ENCODE results near the gene RSPO4.

RSPO4 gene

GRCh38 chr20:1012359-1013168 lies 10.5 kb upstream of the RSPO4 start:
- no peaks in the 10 kb centered on the region for H3K79me2 ChIP-seq
- TF ChIP-seq CTCF (IDR thresholded peaks at IDR 0.05), result no peak
- no peak overlapping the region for H3K9ac ChIP-seq
- H3K4me3 ChIP-seq (ENCODE audit: low read depth, low read length), result no peak overlapping the region
- H3K9me3 ChIP-seq (ENCODE audit: control insufficient read depth, low read length), result peaks cover 5% of the 10 kb centered on the region
- no peaks in the 10 kb centered on the region for H3K27me3 ChIP-seq (ENCODE audit: control insufficient read depth, insufficient read depth, low read length)
- no peak overlapping the region for H3K4me2 ChIP-seq (ENCODE audit: low read length)
- H3K4me1 ChIP-seq, result no peaks in the 10 kb centered on the region
- H3K36me3 ChIP-seq (ENCODE audit: control insufficient read depth, insufficient read depth, low read length), result no peaks in the 10 kb centered on the region
- no peak overlapping the region for H2AFZ ChIP-seq
- no peak overlapping the region for H3K27ac ChIP-seq

GRCh38 chr20:1010659-1011058 lies 8.5 kb upstream of the RSPO4 start:
- Histone ChIP-seq H3K27ac (no peak overlapping the region), H2AFZ (no peak overlapping the region), H3K4me2 (ENCODE audit: low read length) (no peak overlapping the region), H3K79me2 (no peaks in the 10 kb centered on the region), H3K4me1 (no peaks in the 10 kb centered on the region), H3K9ac (no peak overlapping the region), H3K4me3 (ENCODE audit: low read depth, low read length) (no peak overlapping the region), H3K9me3 (ENCODE audit: control insufficient read depth, low read length) (peaks cover 5% of the 10 kb centered on the region), H3K27me3 (ENCODE audit: control insufficient read depth, insufficient read depth, low read length) (no peaks in the 10 kb centered on the region), H3K36me3 (ENCODE audit: control insufficient read depth, insufficient read depth, low read length) (no peaks in the 10 kb centered on the region)
- no peak for TF ChIP-seq CTCF (IDR thresholded peaks at IDR 0.05)

- Histone ChIP-seq H3K4me1 (peaks cover 3% of the 10 kb centered on the region), H3K9ac (no peak overlapping the region), H3K4me2 (ENCODE audit: low read length) (no peak overlapping the region), H3K79me2 (no peaks in the 10 kb centered on the region), H2AFZ (peak overlapping the region; percentile 11), H3K4me3 (ENCODE audit: low read depth, low read length) (no peak overlapping the region), H3K36me3 (ENCODE audit: control insufficient read depth, insufficient read depth, low read length) (no peaks in the 10 kb centered on the region), H3K27me3 (ENCODE audit: control insufficient read depth, insufficient read depth, low read length) (no peaks in the 10 kb centered on the region), H3K27ac (no peak overlapping the region), H3K9me3 (ENCODE audit: control insufficient read depth, low read length) (peaks cover 5% of the 10 kb centered on the region)
- no peak for TF ChIP-seq CTCF (IDR thresholded peaks at IDR 0.05)
Measured at GRCh38 chr20:1005452-1006027, 3.4 kb upstream of the RSPO4 start.

- Histone ChIP-seq H3K36me3 (ENCODE audit: control insufficient read depth, insufficient read depth, low read length) (no peaks in the 10 kb centered on the region), H3K4me2 (ENCODE audit: low read length) (no peak overlapping the region), H3K79me2 (no peaks in the 10 kb centered on the region), H3K27me3 (ENCODE audit: control insufficient read depth, insufficient read depth, low read length) (no peaks in the 10 kb centered on the region), H3K27ac (no peak overlapping the region), H3K4me1 (peaks cover 3% of the 10 kb centered on the region), H2AFZ (no peak overlapping the region), H3K9me3 (ENCODE audit: control insufficient read depth, low read length) (no peaks in the 10 kb centered on the region), H3K4me3 (ENCODE audit: low read depth, low read length) (no peak overlapping the region), H3K9ac (no peak overlapping the region)
- no peak for TF ChIP-seq CTCF (IDR thresholded peaks at IDR 0.05)
Measured at GRCh38 chr20:1003920-1004697, 2.0 kb upstream of the RSPO4 start.
